Measurements from ENCODE around the gene WDR5. TPM values are rescaled to one million over a fixed set of nuclear protein-coding genes. Genes with fewer than 3 reads are reported as not detected.
A peak's percentile ranks its signal among the peaks of the same experiment; 100 is the strongest.

Gene WDR5
- total and polyA plus RNA-seq, 2 experiments from 2014 or later = 19.8 to 20.2 TPM

DNA sequence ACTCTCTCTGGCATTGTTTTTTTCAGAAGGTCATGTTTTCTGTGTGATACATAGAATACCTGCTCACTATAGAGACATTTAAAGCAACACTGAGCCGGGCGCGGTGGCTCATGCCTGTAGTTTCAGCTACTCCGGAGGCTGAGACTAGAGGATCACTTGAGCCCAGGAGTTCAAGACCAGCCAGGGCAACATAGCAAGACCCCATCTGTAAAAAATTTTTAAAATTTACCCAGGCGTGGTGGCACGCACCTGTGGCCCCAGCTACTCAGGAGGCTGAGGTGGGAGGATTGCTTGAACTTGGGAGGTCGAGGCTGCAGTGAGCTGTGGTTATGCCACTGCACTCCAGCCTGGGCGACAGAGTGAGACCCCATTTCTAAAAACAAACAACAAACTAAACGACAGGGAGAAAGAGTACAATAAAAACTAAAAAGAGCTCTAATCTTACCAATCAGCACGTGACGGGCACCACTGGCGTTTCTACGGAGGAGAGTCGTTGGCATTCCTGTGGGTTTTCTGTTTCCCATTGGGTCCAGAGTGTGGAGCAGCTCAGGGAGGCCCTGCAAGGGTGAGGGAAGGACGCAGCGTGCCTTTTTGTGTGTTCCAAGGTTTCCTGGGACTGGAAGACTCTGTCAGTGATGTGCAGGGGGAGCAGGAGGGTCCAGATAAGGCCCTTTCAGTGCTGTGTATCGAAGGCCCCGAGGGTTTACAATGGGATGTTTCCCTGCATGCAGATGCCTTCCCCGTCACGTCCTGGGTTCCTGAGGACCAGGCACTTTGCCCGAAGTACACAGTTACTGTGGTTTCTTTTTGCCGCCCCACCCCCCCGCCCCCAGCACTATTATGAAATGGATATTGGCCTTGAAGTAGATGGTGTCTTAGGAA lies 35.7 kb downstream of the WDR5 start:
- H3K36me3 ChIP-seq (replicated peaks; ENCODE audit: insufficient read depth, low read depth) = no peaks in the 10 kb centered on the region
- no peaks in the 10 kb centered on the region for H3K9me2 ChIP-seq (replicated peaks; ENCODE audit: insufficient read depth)
- H3K4me1 ChIP-seq (ENCODE audit: insufficient read depth) = peaks cover 8% of the 10 kb centered on the region
- H3K9me3 ChIP-seq (ENCODE audit: low read depth) = no peaks in the 10 kb centered on the region
- no peak overlapping the region for H3K4me3 ChIP-seq
- H3K79me2 ChIP-seq = no peaks in the 10 kb centered on the region
- H4K20me1 ChIP-seq (ENCODE audit: insufficient read depth, poor library complexity, severe bottlenecking) = no peaks in the 10 kb centered on the region
- H3K27ac ChIP-seq = no peak overlapping the region
- no peaks in the 10 kb centered on the region for H3K27me3 ChIP-seq
- peak; percentile 48 for DNase-seq (ENCODE audit: low spot score)
- 73% methylated on average over 23 of the region's 23 CpGs for WGBS (ENCODE audit: low lambda C conversion rate, missing lambda C conversion rate)
- H3K4me2 ChIP-seq = peak overlapping the region; percentile 8
- no peak for TF ChIP-seq EZH2phosphoT487 (IDR thresholded peaks at IDR 0.05; ENCODE audit: low read depth, severe bottlenecking, unreplicated experiment)
- TF ChIP-seq, protein P1, sequence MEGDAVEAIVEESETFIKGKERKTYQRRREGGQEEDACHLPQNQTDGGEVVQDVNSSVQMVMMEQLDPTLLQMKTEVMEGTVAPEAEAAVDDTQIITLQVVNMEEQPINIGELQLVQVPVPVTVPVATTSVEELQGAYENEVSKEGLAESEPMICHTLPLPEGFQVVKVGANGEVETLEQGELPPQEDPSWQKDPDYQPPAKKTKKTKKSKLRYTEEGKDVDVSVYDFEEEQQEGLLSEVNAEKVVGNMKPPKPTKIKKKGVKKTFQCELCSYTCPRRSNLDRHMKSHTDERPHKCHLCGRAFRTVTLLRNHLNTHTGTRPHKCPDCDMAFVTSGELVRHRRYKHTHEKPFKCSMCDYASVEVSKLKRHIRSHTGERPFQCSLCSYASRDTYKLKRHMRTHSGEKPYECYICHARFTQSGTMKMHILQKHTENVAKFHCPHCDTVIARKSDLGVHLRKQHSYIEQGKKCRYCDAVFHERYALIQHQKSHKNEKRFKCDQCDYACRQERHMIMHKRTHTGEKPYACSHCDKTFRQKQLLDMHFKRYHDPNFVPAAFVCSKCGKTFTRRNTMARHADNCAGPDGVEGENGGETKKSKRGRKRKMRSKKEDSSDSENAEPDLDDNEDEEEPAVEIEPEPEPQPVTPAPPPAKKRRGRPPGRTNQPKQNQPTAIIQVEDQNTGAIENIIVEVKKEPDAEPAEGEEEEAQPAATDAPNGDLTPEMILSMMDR (IDR thresholded peaks at IDR 0.05; ENCODE audit: poor library complexity) = peak; percentile 2
- no peak overlapping the region for H2AFZ ChIP-seq

DNA sequence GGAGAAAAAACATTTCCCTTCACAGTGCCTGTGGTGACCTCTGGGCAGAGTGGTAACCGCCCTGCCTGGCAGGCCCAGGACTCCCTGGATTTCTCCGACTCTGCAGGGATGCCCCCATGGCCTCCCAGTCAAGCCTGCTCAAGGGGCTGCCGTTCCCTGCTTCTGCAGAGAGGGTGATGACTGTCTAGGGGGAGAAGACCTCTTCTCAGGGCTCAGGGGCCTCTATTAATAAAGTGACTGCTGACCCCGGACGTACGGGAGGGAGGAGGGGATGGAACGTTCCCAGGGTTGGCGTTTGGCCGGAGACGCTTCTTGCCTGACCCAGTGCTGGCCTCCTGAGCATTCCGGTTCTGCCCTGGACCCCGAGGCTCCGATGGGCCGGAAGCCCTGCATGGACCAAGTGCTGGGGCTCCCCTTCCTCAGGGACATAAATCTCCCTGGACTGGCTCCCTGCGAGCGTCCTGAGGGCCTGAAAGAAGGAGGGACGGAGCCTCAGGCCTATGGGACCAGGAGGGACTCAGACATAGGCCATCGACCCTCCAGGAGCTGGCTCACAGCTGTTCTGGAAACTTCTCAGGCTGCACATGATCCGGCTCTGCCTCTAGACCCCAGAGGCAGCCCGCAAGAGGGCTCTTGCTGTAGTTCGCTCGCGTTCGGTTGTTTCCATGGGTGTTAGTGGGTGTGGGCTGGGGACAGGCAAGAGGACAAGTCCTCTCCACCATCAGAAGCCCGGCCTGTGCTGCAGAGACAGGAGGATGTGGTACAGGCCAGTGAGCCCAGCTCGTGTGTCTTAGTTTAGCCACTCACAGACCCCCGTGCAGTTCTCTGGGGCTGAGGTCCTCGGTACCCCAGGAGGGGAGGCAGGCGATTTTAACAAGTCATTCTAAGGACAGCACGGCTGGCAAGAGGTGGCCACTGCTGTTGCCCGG lies 36.6 kb downstream of the WDR5 start:
- Histone ChIP-seq H3K79me2 (no peaks in the 10 kb centered on the region), H2AFZ (no peak overlapping the region), H3K36me3 (replicated peaks; ENCODE audit: insufficient read depth, low read depth) (no peaks in the 10 kb centered on the region), H3K9me2 (replicated peaks; ENCODE audit: insufficient read depth) (no peaks in the 10 kb centered on the region), H3K4me3 (no peak overlapping the region), H3K27ac (no peak overlapping the region), H3K4me2 (no peak overlapping the region), H3K9me3 (ENCODE audit: low read depth) (no peaks in the 10 kb centered on the region), H3K27me3 (no peaks in the 10 kb centered on the region), H3K4me1 (ENCODE audit: insufficient read depth) (peaks cover 8% of the 10 kb centered on the region), H4K20me1 (ENCODE audit: insufficient read depth, poor library complexity, severe bottlenecking) (no peaks in the 10 kb centered on the region)
- TF ChIP-seq, protein P1 (IDR thresholded peaks at IDR 0.05; ENCODE audit: poor library complexity) = no peak
- no peak for TF ChIP-seq EZH2phosphoT487 (IDR thresholded peaks at IDR 0.05; ENCODE audit: low read depth, severe bottlenecking, unreplicated experiment)
- TF ChIP-seq EZH2 (IDR thresholded peaks at IDR 0.05; ENCODE audit: borderline replicate concordance) = no peak
- 88% methylated on average over 31 of the region's 31 CpGs for WGBS (ENCODE audit: low lambda C conversion rate, missing lambda C conversion rate)
- no peak for DNase-seq (ENCODE audit: low spot score)

DNA sequence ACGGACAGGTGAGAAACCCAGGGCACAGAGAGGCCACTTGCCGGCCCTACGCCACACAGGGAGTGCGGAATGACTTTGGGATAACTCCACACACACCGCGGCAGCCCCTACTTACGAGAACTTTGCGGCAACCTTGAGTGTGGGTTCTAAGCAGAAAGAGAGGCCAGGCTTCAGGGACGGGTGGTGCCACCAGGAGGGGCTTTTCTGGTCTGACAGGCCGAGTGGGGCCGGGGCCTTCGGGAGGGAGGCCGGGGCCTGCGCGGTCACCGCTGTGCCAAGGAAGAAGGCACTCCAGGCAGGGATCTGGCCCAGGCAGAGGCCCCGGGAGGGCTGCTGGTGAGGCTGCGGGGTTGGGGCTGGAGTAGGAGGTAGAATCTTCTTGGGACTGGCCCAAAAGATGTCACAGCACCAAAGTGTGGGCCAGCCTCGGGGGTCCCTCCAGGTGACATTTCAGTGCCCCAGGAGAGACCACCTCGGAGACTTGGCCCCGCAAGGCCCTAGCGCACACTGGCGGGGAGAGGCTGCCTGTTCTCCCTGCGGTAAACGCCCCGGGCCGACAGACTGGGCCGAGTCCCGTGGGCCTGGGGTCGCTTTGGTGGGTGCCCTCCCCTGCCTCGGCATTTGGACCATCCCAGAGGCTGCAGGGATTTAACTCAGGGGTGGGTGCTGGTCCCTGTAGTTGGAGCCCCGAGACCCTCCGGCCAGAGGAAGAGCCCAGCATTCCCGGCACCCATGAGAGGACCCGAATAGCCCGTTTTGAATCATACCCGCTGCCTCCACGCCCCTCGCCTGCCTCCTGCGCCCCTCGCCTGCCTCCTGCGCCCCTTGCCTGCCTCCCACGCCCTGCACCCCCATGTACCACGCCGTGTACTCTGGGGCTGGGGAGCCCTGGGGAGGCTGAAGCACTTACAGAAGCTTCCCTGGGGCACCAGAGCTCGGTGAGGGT lies 37.5 kb downstream of the WDR5 start:
- no peak overlapping the region for H3K27ac ChIP-seq
- no peak overlapping the region for H3K4me2 ChIP-seq
- no peak for DNase-seq (ENCODE audit: low spot score)
- peaks cover 8% of the 10 kb centered on the region for H3K4me1 ChIP-seq (ENCODE audit: insufficient read depth)
- H3K9me3 ChIP-seq (ENCODE audit: low read depth) = no peaks in the 10 kb centered on the region
- no peaks in the 10 kb centered on the region for H3K79me2 ChIP-seq
- H2AFZ ChIP-seq = no peak overlapping the region
- no peaks in the 10 kb centered on the region for H3K9me2 ChIP-seq (replicated peaks; ENCODE audit: insufficient read depth)
- H4K20me1 ChIP-seq (ENCODE audit: insufficient read depth, poor library complexity, severe bottlenecking) = no peaks in the 10 kb centered on the region
- 95% methylated on average over 46 of the region's 46 CpGs for WGBS (ENCODE audit: low lambda C conversion rate, missing lambda C conversion rate)
- no peak for TF ChIP-seq EZH2 (IDR thresholded peaks at IDR 0.05; ENCODE audit: borderline replicate concordance)
- TF ChIP-seq, protein P1 (IDR thresholded peaks at IDR 0.05; ENCODE audit: poor library complexity) = no peak
- no peak for TF ChIP-seq EZH2phosphoT487 (IDR thresholded peaks at IDR 0.05; ENCODE audit: low read depth, severe bottlenecking, unreplicated experiment)
- H3K27me3 ChIP-seq = no peaks in the 10 kb centered on the region
- no peak overlapping the region for H3K4me3 ChIP-seq
- H3K36me3 ChIP-seq (replicated peaks; ENCODE audit: insufficient read depth, low read depth) = no peaks in the 10 kb centered on the region

Measured in hepatocyte (in vitro differentiated cells).